Prostate gland (tissue), 2 donors: Measurements from ENCODE around the gene FUBP3.

ENCODE experiments used
- CTCF ChIP-seq, 4 experiments: fragments of 200-600 bp in 2 of 4; fragments of 450-650 bp in 2 of 4; sonication (generic) in 2 of 4; IDR thresholded peaks; 1 replicate in 3 of 4; 2 replicates in 1 of 4; pipeline ENCODE4 v1.5.1; 2016 to 2019; ENCODE audit warnings: antibody characterized with exemption in 4 of 4, mild to moderate bottlenecking in 2 of 4, moderate library complexity in 2 of 4
- POLR2A ChIP-seq: fragments of 450-650 bp; IDR thresholded peaks from one replicate; pipeline ENCODE4 v1.6.1; 2016; ENCODE audit warnings: antibody characterized with exemption, mild to moderate bottlenecking

- TF ChIP-seq CTCF (IDR thresholded peaks at IDR 0.05): no peak
- TF ChIP-seq POLR2A: no peak
Measured at GRCh38 chr9:130587921-130588320, 8.5 kb downstream of the FUBP3 start.
